Nephron progenitor cell (in vitro differentiated cells): ENCODE results near the gene SPAG16.

Experiments used
- DNase-seq: peaks from one replicate; pipeline ENCODE4 v3.0.0; 2021
- H3K27ac Mint-ChIP-seq: 2 replicates; pipeline ENCODE4 v1.8.0; 2021; ENCODE audit warnings: mild to moderate bottlenecking, moderate library complexity, mixed read lengths
- H3K27me3 Mint-ChIP-seq: 2 replicates; pipeline ENCODE4 v1.8.0; 2021; ENCODE audit warnings: mild to moderate bottlenecking, low read depth, mixed read lengths; ENCODE audit not compliant: poor library complexity
- H3K36me3 Mint-ChIP-seq: 2 replicates; pipeline ENCODE4 v1.8.0; 2021; ENCODE audit warnings: low read depth, mixed read lengths
- H3K4me1 Mint-ChIP-seq: 2 replicates; pipeline ENCODE4 v1.8.0; 2021; ENCODE audit warnings: mixed read lengths
- H3K4me3 Mint-ChIP-seq: 2 replicates; pipeline ENCODE4 v1.8.0; 2021; ENCODE audit warnings: mild to moderate bottlenecking, moderate library complexity, mixed read lengths
- H3K9me3 Mint-ChIP-seq: 2 replicates; pipeline ENCODE4 v1.8.0; 2021; ENCODE audit warnings: mild to moderate bottlenecking, moderate library complexity, mixed read lengths
- TF ChIP-seq, protein P1 (sequence below): fragments of 200-600 bp; sonication (generic); IDR thresholded peaks from 2 replicates; pipeline ENCODE4 v1.5.0; 2021; ENCODE audit warnings: antibody characterized with exemption

The SPAG16 gene

DNA sequence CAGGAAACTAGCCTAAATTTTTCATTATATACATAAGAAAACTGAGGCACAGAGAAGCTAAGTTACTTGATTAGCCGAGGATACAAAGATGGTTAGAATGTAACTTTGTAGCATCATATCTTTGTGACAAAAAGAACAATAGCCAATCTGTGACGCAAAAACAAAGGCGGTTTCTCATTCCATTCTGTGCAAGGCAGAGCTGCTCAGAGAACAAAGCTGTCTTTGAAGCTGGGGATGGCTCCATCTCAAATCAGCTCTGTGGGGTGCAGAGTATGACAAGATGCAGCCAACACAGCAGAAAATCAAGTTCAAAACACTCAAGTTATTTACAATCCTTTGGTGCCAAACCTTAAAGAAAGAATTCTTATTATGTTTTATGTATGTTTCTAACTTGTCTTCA is 1044.7 kb downstream of the SPAG16 start:
- Mint-ChIP-seq H3K27ac (no peak overlapping the region), H3K27me3 (peaks cover 4% of the 10 kb centered on the region), H3K4me3 (no peak overlapping the region), H3K4me1 (no peaks in the 10 kb centered on the region), H3K9me3 (no peaks in the 10 kb centered on the region), H3K36me3 (no peaks in the 10 kb centered on the region)
- TF ChIP-seq, protein P1, sequence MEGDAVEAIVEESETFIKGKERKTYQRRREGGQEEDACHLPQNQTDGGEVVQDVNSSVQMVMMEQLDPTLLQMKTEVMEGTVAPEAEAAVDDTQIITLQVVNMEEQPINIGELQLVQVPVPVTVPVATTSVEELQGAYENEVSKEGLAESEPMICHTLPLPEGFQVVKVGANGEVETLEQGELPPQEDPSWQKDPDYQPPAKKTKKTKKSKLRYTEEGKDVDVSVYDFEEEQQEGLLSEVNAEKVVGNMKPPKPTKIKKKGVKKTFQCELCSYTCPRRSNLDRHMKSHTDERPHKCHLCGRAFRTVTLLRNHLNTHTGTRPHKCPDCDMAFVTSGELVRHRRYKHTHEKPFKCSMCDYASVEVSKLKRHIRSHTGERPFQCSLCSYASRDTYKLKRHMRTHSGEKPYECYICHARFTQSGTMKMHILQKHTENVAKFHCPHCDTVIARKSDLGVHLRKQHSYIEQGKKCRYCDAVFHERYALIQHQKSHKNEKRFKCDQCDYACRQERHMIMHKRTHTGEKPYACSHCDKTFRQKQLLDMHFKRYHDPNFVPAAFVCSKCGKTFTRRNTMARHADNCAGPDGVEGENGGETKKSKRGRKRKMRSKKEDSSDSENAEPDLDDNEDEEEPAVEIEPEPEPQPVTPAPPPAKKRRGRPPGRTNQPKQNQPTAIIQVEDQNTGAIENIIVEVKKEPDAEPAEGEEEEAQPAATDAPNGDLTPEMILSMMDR, result no peak
- DNase-seq, result no peak

GRCh38 chr2:214341646-214342045 is 1057.4 kb downstream of the SPAG16 start:
- no peaks in the 10 kb centered on the region for H3K4me1 Mint-ChIP-seq
- no peak overlapping the region for H3K27ac Mint-ChIP-seq
- TF ChIP-seq, protein P1, result no peak
- no peak for DNase-seq
- H3K36me3 Mint-ChIP-seq, result no peaks in the 10 kb centered on the region
- no peak overlapping the region for H3K4me3 Mint-ChIP-seq
- no peaks in the 10 kb centered on the region for H3K9me3 Mint-ChIP-seq
- no peaks in the 10 kb centered on the region for H3K27me3 Mint-ChIP-seq

GRCh38 chr2:214358506-214358905 is 1074.2 kb downstream of the SPAG16 start:
- TF ChIP-seq, protein P1, result no peak
- Mint-ChIP-seq H3K4me3 (no peak overlapping the region), H3K9me3 (peaks cover 26% of the 10 kb centered on the region)

DNA sequence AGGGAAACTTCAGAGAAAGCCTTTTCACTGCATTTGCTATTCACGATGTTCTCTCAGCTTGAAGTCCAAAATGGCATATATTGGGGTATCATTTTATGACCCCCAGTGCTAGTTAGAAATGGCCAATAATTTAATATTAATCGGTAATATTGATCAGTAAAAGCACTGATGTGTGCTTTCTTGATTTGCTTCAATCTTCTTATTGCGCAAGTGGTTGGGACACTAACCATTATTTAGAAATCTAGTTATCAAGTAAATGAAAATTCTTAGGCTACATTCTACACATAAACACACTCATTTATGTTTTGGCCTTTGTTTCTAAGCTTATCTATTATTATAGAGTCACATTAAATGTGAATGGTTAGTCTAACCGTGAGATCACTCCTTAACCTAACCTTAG is 1076.9 kb downstream of the SPAG16 start:
- peaks cover 24% of the 10 kb centered on the region for H3K9me3 Mint-ChIP-seq
- H3K27me3 Mint-ChIP-seq, result no peaks in the 10 kb centered on the region
- peaks cover 10% of the 10 kb centered on the region for H3K36me3 Mint-ChIP-seq
- TF ChIP-seq, protein P1, result no peak
- H3K27ac Mint-ChIP-seq, result no peak overlapping the region
- no peak for DNase-seq
- no peaks in the 10 kb centered on the region for H3K4me1 Mint-ChIP-seq
- no peak overlapping the region for H3K4me3 Mint-ChIP-seq

More at GRCh38 chr2:214358506-214358905, 1074.2 kb downstream of the SPAG16 start:
- no peak overlapping the region for H3K27ac Mint-ChIP-seq
- no peak for DNase-seq
- no peaks in the 10 kb centered on the region for H3K27me3 Mint-ChIP-seq
- H3K4me1 Mint-ChIP-seq, result no peaks in the 10 kb centered on the region
- peaks cover 10% of the 10 kb centered on the region for H3K36me3 Mint-ChIP-seq

GRCh38 chr2:214365549-214365948 is 1081.3 kb downstream of the SPAG16 start:
- TF ChIP-seq, protein P1, result no peak
- DNase-seq, result no peak
- no peak overlapping the region for H3K4me3 Mint-ChIP-seq
- no peaks in the 10 kb centered on the region for H3K9me3 Mint-ChIP-seq
- no peaks in the 10 kb centered on the region for H3K4me1 Mint-ChIP-seq
- H3K27me3 Mint-ChIP-seq, result no peaks in the 10 kb centered on the region
- no peak overlapping the region for H3K27ac Mint-ChIP-seq
- no peaks in the 10 kb centered on the region for H3K36me3 Mint-ChIP-seq

- no peaks in the 10 kb centered on the region for H3K9me3 Mint-ChIP-seq
- H3K4me1 Mint-ChIP-seq, result no peaks in the 10 kb centered on the region
- DNase-seq, result no peak
- H3K27ac Mint-ChIP-seq, result no peak overlapping the region
- H3K36me3 Mint-ChIP-seq, result no peaks in the 10 kb centered on the region
- H3K4me3 Mint-ChIP-seq, result no peak overlapping the region
- TF ChIP-seq, protein P1, result no peak
- H3K27me3 Mint-ChIP-seq, result no peaks in the 10 kb centered on the region
Measured at GRCh38 chr2:214367171-214367570, 1082.9 kb downstream of the SPAG16 start.
